HG03575 (cell line): Measurements from ENCODE around the gene IMMT.

Experiments
- ATAC-seq: cut with Tn5 transposase; IDR thresholded peaks from one replicate; pipeline ENCODE4 v1.9.1; 2021; ENCODE audit not compliant: unreplicated experiment, insufficient number of reproducible peaks, low FRiP score; ENCODE audit errors: extremely low read depth

The IMMT gene

GRCh38 chr2:86105252-86105968 is 89.9 kb downstream of the IMMT start, which contains the start of gene POLR1A:
TSS of gene POLR1A (minus strand) at chr2:86105886. CDS start at chr2:86105776, 110 bp downstream.
- ATAC-seq: peak; percentile 31

- no peak for ATAC-seq
Observed at GRCh38 chr2:86102157-86102556, 93.1 kb downstream of the IMMT start.

- ATAC-seq: no peak
Observed at GRCh38 chr2:86097913-86098312, 97.3 kb downstream of the IMMT start.

GRCh38 chr2:86097114-86097896 is 98.0 kb downstream of the IMMT start:
- no peak for ATAC-seq

- no peak for ATAC-seq
Observed at GRCh38 chr2:86094229-86094628, 101.0 kb downstream of the IMMT start.
